Panc1 (cell line): ENCODE data around the gene ARHGEF10L.

ENCODE experiments used
- POLR2AphosphoS5 ChIP-seq: IDR thresholded peaks from 2 replicates; pipeline ENCODE4 v1.6.1; 2012; ENCODE audit warnings: mild to moderate bottlenecking, low read depth, low read length, moderate library complexity
- REST ChIP-seq, 2 experiments: IDR thresholded peaks; 2 replicates each; pipeline ENCODE4 v1.6.1; 2011 to 2012; ENCODE audit warnings: low read depth in 2 of 2, control low read depth in 1 of 2, low read length in 1 of 2, mild to moderate bottlenecking in 1 of 2, moderate library complexity in 1 of 2; ENCODE audit not compliant: insufficient read depth in 1 of 2
- SIN3A ChIP-seq: IDR thresholded peaks from 2 replicates; pipeline ENCODE4 v1.6.1; 2012; ENCODE audit warnings: low read depth, mild to moderate bottlenecking, low read length, moderate library complexity, borderline replicate concordance; ENCODE audit not compliant: insufficient read depth
- TCF7L2 ChIP-seq: IDR thresholded peaks from 2 replicates; pipeline ENCODE4 v1.6.1; 2011; ENCODE audit warnings: mild to moderate bottlenecking, low read depth, low read length, inconsistent platforms
- TF ChIP-seq, protein P1 (sequence below): fragments of 450-650 bp; IDR thresholded peaks from 2 replicates; pipeline ENCODE4 v1.5.1; 2017; ENCODE audit warnings: mild to moderate bottlenecking

DNA sequence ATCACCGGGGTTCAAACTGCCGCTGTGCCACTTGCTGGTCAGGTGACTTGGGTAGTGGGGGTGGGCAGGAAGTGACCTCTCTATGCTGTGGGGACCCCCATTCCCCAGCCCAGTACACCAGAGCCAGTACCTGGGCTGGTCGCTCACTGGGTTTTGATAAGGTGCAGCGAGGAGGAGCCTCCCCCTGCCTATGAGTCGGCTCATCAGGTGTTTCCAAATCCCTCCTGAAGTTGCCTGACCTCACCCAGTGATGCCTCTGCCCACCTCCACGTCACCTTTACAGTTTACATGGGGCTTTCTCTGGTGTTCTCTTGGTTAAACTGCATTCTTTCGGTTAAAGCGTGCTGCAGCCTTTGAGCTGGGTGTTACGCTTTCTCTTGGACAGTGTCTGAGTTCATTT lies 58.2 kb downstream of the ARHGEF10L start:
- TF ChIP-seq, protein P1, sequence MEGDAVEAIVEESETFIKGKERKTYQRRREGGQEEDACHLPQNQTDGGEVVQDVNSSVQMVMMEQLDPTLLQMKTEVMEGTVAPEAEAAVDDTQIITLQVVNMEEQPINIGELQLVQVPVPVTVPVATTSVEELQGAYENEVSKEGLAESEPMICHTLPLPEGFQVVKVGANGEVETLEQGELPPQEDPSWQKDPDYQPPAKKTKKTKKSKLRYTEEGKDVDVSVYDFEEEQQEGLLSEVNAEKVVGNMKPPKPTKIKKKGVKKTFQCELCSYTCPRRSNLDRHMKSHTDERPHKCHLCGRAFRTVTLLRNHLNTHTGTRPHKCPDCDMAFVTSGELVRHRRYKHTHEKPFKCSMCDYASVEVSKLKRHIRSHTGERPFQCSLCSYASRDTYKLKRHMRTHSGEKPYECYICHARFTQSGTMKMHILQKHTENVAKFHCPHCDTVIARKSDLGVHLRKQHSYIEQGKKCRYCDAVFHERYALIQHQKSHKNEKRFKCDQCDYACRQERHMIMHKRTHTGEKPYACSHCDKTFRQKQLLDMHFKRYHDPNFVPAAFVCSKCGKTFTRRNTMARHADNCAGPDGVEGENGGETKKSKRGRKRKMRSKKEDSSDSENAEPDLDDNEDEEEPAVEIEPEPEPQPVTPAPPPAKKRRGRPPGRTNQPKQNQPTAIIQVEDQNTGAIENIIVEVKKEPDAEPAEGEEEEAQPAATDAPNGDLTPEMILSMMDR = no peak
- TF ChIP-seq SIN3A = no peak
- TF ChIP-seq POLR2AphosphoS5 = no peak
- TF ChIP-seq REST (IDR thresholded peaks at IDR 0.05; ENCODE audit: insufficient read depth in 1 of 2, low read depth in 2 of 2, low read length in 1 of 2) = no peak
- no peak for TF ChIP-seq TCF7L2
